GM18951 (cell line): ENCODE results near the gene RTL1.

Experiments
- POLR2A ChIP-seq: IDR thresholded peaks from 4 replicates; pipeline ENCODE4 v1.6.1; 2011; ENCODE audit warnings: mild to moderate bottlenecking; ENCODE audit not compliant: insufficient read length, insufficient read depth; ENCODE audit errors: extremely low read depth
- in situ Hi-C: fragments of 300-500 bp; cut with MboI; formaldehyde crosslinking; loops from one replicate; pipeline ENCODE4 v1.12.0; 2022; ENCODE audit warnings: low sequenced_read_pairs, mixed read lengths, inconsistent platforms; ENCODE audit not compliant: unreplicated experiment

RTL1 gene

DNA sequence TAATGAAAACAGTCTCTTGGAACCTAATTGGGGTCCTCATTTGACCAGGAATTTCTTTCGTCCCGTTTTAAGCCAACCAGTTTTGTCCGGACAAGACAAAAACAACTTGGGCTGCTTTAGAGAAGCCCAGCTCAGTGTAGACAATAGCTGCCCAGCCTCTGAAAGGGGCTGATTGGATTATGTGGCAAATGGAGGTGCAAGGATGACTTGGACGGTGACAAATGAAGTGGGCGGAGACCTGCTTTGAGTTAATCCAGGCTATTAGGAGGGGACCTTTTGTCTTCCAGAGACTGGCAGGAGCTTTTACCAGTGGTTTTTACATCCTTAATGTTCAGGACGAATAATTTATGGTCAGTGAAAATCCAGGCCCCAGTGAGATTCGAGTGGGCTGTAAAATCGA, 72.8 kb downstream of the RTL1 start:
- TF ChIP-seq POLR2A = no peak
- in situ Hi-C loops = no loop called here
